ENCODE data around the gene KRTAP10-11.

GRCh38 chr21:44601596-44602462, 44.4 kb upstream of the KRTAP10-11 start:
- no peak for TF ChIP-seq CTCF (IDR thresholded peaks at IDR 0.05)
- TF ChIP-seq POLR2A (IDR thresholded peaks at IDR 0.05): no peak
